ENCODE results near the gene CLASRP.
"Not testable (repeated sequence)": the region's sequence is repeated elsewhere in the genome, so short reads cannot be mapped to it uniquely, and the experiment has no call there.

Gene CLASRP

DNA sequence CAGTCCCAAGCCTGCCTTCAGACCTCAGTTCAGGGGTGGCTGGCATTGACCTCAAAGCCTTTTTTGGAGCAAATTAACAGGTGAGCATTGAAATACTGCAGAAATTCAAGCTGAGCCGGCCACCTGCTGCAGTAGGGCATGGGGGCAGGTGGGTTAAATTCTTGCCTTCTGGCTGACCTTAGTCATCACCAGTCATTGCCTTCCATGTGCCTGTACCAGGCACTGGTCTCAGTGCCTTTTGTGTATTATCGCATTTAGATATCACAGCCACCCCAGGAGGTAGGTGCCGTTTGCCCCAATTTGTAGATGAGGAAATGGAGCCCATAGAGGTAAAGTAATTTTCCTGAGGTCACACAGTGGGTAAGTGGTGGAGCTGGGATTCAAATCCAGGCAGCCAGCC, 61.4 kb downstream of the CLASRP start:
- TF ChIP-seq, protein P1, sequence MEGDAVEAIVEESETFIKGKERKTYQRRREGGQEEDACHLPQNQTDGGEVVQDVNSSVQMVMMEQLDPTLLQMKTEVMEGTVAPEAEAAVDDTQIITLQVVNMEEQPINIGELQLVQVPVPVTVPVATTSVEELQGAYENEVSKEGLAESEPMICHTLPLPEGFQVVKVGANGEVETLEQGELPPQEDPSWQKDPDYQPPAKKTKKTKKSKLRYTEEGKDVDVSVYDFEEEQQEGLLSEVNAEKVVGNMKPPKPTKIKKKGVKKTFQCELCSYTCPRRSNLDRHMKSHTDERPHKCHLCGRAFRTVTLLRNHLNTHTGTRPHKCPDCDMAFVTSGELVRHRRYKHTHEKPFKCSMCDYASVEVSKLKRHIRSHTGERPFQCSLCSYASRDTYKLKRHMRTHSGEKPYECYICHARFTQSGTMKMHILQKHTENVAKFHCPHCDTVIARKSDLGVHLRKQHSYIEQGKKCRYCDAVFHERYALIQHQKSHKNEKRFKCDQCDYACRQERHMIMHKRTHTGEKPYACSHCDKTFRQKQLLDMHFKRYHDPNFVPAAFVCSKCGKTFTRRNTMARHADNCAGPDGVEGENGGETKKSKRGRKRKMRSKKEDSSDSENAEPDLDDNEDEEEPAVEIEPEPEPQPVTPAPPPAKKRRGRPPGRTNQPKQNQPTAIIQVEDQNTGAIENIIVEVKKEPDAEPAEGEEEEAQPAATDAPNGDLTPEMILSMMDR (IDR thresholded peaks at IDR 0.05; ENCODE audit: borderline replicate concordance, insufficient read depth, low read depth, low read length) = no peak
- no peak overlapping the region for H3K4me3 ChIP-seq (ENCODE audit: low read depth, low read length)

GRCh38 chr19:45100846-45101252, 62.0 kb downstream of the CLASRP start:
- TF ChIP-seq, protein P1 (IDR thresholded peaks at IDR 0.05; ENCODE audit: borderline replicate concordance, insufficient read depth, low read depth, low read length) = no peak
- no peak overlapping the region for H3K4me3 ChIP-seq (ENCODE audit: low read depth, low read length)

GRCh38 chr19:45101806-45102205, 63.0 kb downstream of the CLASRP start:
- no peak overlapping the region for H3K4me3 ChIP-seq (ENCODE audit: low read depth, low read length)
- TF ChIP-seq, protein P1 (IDR thresholded peaks at IDR 0.05; ENCODE audit: borderline replicate concordance, insufficient read depth, low read depth, low read length) = no peak

DNA sequence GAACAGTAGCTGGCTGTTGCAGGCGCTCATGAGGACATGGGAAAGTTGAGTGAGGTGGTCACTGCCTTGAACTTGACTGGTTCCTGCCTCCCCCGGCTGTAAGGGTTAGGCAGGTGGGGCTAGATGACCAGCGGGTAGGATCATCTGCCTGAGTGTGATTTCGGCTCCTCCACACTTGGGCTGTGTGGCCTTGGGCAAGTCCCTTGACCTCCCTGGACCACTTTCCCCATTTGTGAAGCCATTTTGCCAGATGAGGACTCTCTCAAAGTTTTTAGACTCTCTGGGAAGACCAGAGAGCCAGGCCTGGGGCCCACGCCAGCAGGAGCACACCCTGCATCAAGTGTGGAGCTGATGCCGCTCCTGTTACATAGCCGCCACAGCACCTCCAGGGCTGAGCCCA, 63.6 kb downstream of the CLASRP start:
- no peak overlapping the region for H3K4me3 ChIP-seq (ENCODE audit: low read depth, low read length)
- TF ChIP-seq, protein P1 (IDR thresholded peaks at IDR 0.05; ENCODE audit: borderline replicate concordance, insufficient read depth, low read depth, low read length) = no peak

DNA sequence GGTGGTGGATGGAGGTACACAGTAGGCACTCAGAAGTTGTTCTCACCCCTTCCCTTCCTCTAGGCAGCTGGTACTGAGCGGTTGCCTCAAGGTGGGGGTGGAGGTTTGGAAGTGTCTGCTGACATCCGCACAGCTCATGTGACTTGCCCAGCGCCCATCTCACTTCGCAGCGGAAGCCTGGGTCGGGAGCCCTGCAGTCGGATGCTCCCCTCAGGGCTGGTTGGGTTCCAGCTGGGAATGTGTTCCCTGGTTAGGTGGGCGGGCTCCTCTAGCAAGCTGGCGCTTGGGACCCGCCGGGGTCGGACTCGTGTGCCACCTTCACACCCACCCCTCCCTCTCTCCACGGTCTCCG, 64.3 kb downstream of the CLASRP start:
- no peak overlapping the region for H3K4me3 ChIP-seq (ENCODE audit: low read depth, low read length)
- TF ChIP-seq, protein P1 (IDR thresholded peaks at IDR 0.05; ENCODE audit: borderline replicate concordance, insufficient read depth, low read depth, low read length) = no peak

DNA sequence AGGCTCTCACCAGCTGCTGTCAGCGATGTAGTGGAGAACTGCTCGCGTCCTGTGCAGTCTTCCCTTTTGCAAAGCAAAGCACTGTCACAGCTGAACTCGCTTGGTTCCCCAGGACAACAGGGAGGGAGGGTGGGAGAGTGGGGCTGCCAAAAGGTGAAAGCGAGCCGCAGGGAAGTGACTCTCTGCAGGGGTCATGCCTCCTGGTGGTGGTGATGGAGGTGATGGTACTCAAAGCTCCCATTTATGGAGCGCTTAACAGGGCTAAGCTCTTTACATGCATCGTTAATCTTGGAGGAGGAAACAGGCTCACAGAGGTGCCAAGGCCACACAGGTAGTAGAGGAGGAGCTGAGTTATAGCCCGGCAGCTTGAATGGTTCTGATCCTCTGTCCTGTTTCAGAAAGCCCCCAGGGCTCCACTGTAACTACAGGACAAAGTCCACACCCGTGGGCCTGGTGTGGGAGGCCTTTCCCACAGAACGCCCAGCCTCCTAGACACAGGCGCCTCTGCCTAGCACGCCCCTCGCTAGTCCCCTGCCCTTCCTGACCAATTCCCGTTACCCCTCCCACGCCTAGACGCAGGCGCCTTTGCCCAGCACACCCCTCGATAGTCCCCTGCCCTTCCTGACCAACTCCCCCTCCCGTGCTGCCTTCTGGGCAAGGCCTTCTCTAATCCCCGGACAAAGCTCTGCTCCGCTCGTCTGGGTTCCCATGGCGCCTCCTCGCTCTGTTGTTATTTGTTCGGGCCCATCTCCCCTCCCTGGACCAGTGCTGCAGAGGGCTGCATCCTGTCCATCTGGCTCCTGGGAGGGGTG, 64.9 kb downstream of the CLASRP start:
- TF ChIP-seq, protein P1 (IDR thresholded peaks at IDR 0.05; ENCODE audit: borderline replicate concordance, insufficient read depth, low read depth, low read length) = no peak
- no peak overlapping the region for H3K4me3 ChIP-seq (ENCODE audit: low read depth, low read length)

DNA sequence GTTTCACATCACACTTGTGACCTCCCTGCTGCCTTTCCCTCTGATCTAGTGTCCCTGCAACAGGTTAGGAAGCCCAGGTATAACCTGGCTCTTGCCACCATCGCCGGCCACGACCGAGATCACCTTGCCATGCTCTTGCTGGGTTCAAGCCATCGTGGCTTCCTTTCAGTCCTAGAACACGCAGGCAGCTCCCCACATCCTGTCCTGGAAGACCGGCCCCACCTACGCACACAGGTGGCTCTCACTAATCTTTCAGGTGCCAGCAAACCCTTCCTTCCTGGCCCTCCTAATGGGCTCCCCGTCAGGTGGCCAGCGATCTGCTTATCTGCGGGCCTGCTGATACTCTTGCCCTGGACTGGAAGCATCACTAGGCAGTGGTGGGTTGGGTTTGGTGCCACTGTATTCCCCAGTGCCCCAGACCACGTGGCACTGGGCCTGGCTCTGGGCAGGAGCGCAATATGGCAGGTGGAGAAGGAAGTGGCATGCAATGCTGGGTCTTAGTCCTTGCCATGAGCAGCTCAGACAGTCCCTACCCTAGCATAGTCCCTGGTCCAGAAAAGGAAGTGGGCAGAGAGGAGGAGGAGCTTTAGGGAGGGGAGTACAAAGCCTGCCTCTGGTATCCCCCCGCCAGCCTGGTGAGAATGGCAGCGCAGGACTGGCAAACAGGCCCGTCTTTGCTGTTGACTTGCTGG, 66.0 kb downstream of the CLASRP start:
- TF ChIP-seq, protein P1 (IDR thresholded peaks at IDR 0.05; ENCODE audit: borderline replicate concordance, insufficient read depth, low read depth, low read length) = no peak
- no peak overlapping the region for H3K4me3 ChIP-seq (ENCODE audit: low read depth, low read length)

GRCh38 chr19:45106363-45106762, 67.5 kb downstream of the CLASRP start:
- not testable (repeated sequence) for H3K4me3 ChIP-seq (ENCODE audit: low read depth, low read length)

Measured in GM12875 (cell line).